H1 (cell line): ENCODE data around the gene YEATS2. TPM values are rescaled to one million over a fixed set of nuclear protein-coding genes. Genes with fewer than 3 reads are reported as not detected.

Experiments
- CEBPB ChIP-seq: IDR thresholded peaks from 2 replicates; pipeline ENCODE4 v1.6.1; 2012; ENCODE audit warnings: low read depth, low read length
- CHD7 ChIP-seq: fragments of 300-600 bp; sonication (generic); IDR thresholded peaks from 2 replicates; pipeline ENCODE4 v1.7.1; 2012; ENCODE audit warnings: low read length, moderate library complexity, mild to moderate bottlenecking, inconsistent platforms; ENCODE audit not compliant: insufficient replicate concordance
- CTBP2 ChIP-seq: IDR thresholded peaks from 2 replicates; pipeline ENCODE4 v1.7.0; 2011; ENCODE audit warnings: borderline replicate concordance, mild to moderate bottlenecking, moderate library complexity, mixed read lengths, low read length; ENCODE audit not compliant: insufficient read depth, insufficient read length
- HDAC2 ChIP-seq, 2 experiments: fragments of 300-600 bp in 1 of 2; sonication (generic) in 1 of 2; IDR thresholded peaks; 2 replicates each; pipeline ENCODE4 v1.6.1; 2011 to 2012; ENCODE audit warnings: low read depth in 2 of 2, low read length in 2 of 2, mild to moderate bottlenecking in 2 of 2, moderate library complexity in 2 of 2, borderline replicate concordance in 1 of 2, inconsistent platforms in 1 of 2
- KDM5A ChIP-seq: fragments of 200-600 bp; IDR thresholded peaks from 2 replicates; pipeline ENCODE4 v1.7.1; 2012; ENCODE audit warnings: mild to moderate bottlenecking, low read length, inconsistent platforms, mixed read lengths
- POLR2A ChIP-seq, 2 experiments: IDR thresholded peaks; 1 replicate in 1 of 2; 2 replicates in 1 of 2; pipeline ENCODE4 v1.6.1; 2011; ENCODE audit warnings: low read depth in 2 of 2, low read length in 2 of 2, mild to moderate bottlenecking in 2 of 2; ENCODE audit errors: control extremely low read depth in 1 of 2
- TAF7 ChIP-seq: optimal IDR thresholded peaks from 2 replicates; pipeline ENCODE3; 2011; ENCODE audit warnings: low read depth, mild to moderate bottlenecking, inconsistent platforms, low read length, moderate library complexity, borderline replicate concordance
- polyA plus RNA-seq, 7 experiments: library from polyadenylated mRNA; depleted of rRNA in 3 of 7; stranded (reverse) in 5 of 7; unstranded in 2 of 7; fragments of >200 nt in 5 of 7; fragments of 200-250 nt in 2 of 7; gene quantifications; 1 replicate in 5 of 7; 2 replicates in 1 of 7; 4 replicates in 1 of 7; pipeline versions ENCODE4 v1.2.1 to v1.2.3, GENCODE V29; 2011 to 2013; ENCODE audit warnings: missing spikeins in 2 of 7, mixed read lengths in 2 of 7
- total RNA-seq: library from RNA; stranded (reverse); fragmentation: NEBNext Ultra II Directional; extraction: Animal tissue kit (Norgen Biotek cat#: 25700); gene quantifications from 2 replicates; pipeline ENCODE4 v1.2.1, GENCODE V29; 2021

YEATS2 gene
- total and polyA plus RNA-seq, 2 of the 8 experiments (the other 6 are each of a cell fraction or from before 2014, with no cell fraction given): 35.3 to 53.7 TPM

- TF ChIP-seq CHD7 (no peak), HDAC2 (IDR thresholded peaks at IDR 0.05; ENCODE audit: borderline replicate concordance in 1 of 2, low read depth in 2 of 2, low read length in 2 of 2) (no peak), CEBPB (no peak), KDM5A (no peak), TAF7 (no peak), POLR2A (IDR thresholded peaks at IDR 0.05; ENCODE audit: control extremely low read depth in 1 of 2, low read depth in 2 of 2, low read length in 2 of 2) (no peak), CTBP2 (no peak)
These were observed 120.5 kb downstream of the YEATS2 start (continued) for GRCh38 chr3:183818041-183818620.
